Left ventricle myocardium inferior (tissue), 1 donor: ENCODE measurements around the gene EHD2. TPM values are rescaled to one million over a fixed set of nuclear protein-coding genes. Genes with fewer than 3 reads are reported as not detected.

ENCODE experiments used
- DNase-seq: peaks from one replicate; pipeline ENCODE4 v3.0.0-alpha.2; 2020
- H3K27ac ChIP-seq: fragments of 200-600 bp; replicated peaks from 2 replicates; pipeline ENCODE4 v1.8.0; 2021
- H3K27me3 ChIP-seq: fragments of 200-600 bp; 2 replicates; pipeline ENCODE4 v1.8.0; 2021; ENCODE audit warnings: low read depth
- H3K36me3 ChIP-seq: fragments of 200-600 bp; 2 replicates; pipeline ENCODE4 v1.8.0; 2021
- H3K4me1 ChIP-seq: fragments of 200-600 bp; 2 replicates; pipeline ENCODE4 v1.8.0; 2021
- H3K4me3 ChIP-seq: fragments of 200-600 bp; 2 replicates; pipeline ENCODE4 v1.8.0; 2021; ENCODE audit warnings: mild to moderate bottlenecking, moderate library complexity
- H3K9me3 ChIP-seq: fragments of 200-600 bp; replicated peaks from 2 replicates; pipeline ENCODE4 v1.8.0; 2021
- intact Hi-C: fragments of 100-400 bp; cut with micrococcal nuclease; formaldehyde crosslinking; loops from one replicate; pipeline ENCODE4 v1.11.0; 2022
- total RNA-seq: library from RNA; stranded (reverse); fragmentation: NEBNext Ultra II Directional; extraction: Animal tissue kit (Norgen Biotek cat#: 25700); gene quantifications from one replicate; pipeline ENCODE4 v1.2.1, GENCODE V29; 2021
- TF ChIP-seq, protein P1 (sequence below): fragments of 200-600 bp; IDR thresholded peaks from 2 replicates; pipeline ENCODE4 v1.8.0; 2021; ENCODE audit warnings: antibody characterized with exemption, mild to moderate bottlenecking, borderline replicate concordance
- donor health status: DM: no; HTN: yes; CAD: no; lungs with severe emphysema.

Gene EHD2
- total RNA-seq, 1 donor from 2014 or later, result 48.2 TPM

GRCh38 chr19:47693489-47693888 is 19.7 kb upstream of the EHD2 start:
- TF ChIP-seq, protein P1, sequence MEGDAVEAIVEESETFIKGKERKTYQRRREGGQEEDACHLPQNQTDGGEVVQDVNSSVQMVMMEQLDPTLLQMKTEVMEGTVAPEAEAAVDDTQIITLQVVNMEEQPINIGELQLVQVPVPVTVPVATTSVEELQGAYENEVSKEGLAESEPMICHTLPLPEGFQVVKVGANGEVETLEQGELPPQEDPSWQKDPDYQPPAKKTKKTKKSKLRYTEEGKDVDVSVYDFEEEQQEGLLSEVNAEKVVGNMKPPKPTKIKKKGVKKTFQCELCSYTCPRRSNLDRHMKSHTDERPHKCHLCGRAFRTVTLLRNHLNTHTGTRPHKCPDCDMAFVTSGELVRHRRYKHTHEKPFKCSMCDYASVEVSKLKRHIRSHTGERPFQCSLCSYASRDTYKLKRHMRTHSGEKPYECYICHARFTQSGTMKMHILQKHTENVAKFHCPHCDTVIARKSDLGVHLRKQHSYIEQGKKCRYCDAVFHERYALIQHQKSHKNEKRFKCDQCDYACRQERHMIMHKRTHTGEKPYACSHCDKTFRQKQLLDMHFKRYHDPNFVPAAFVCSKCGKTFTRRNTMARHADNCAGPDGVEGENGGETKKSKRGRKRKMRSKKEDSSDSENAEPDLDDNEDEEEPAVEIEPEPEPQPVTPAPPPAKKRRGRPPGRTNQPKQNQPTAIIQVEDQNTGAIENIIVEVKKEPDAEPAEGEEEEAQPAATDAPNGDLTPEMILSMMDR, result no peak
- no peak for DNase-seq
- Histone ChIP-seq H3K27ac (no peak overlapping the region), H3K36me3 (peaks cover 23% of the 10 kb centered on the region), H3K4me1 (peaks cover 8% of the 10 kb centered on the region), H3K4me3 (no peak overlapping the region), H3K9me3 (peaks cover 4% of the 10 kb centered on the region), H3K27me3 (no peaks in the 10 kb centered on the region)
- intact Hi-C loops, result no loop called here

GRCh38 chr19:47693903-47694302 is 19.3 kb upstream of the EHD2 start:
- Histone ChIP-seq H3K9me3 (peaks cover 4% of the 10 kb centered on the region), H3K27ac (no peak overlapping the region), H3K4me1 (peaks cover 8% of the 10 kb centered on the region), H3K4me3 (no peak overlapping the region), H3K27me3 (no peaks in the 10 kb centered on the region), H3K36me3 (peaks cover 28% of the 10 kb centered on the region)
- TF ChIP-seq, protein P1, result no peak
- no peak for DNase-seq
- intact Hi-C loops, result no loop called here

DNA sequence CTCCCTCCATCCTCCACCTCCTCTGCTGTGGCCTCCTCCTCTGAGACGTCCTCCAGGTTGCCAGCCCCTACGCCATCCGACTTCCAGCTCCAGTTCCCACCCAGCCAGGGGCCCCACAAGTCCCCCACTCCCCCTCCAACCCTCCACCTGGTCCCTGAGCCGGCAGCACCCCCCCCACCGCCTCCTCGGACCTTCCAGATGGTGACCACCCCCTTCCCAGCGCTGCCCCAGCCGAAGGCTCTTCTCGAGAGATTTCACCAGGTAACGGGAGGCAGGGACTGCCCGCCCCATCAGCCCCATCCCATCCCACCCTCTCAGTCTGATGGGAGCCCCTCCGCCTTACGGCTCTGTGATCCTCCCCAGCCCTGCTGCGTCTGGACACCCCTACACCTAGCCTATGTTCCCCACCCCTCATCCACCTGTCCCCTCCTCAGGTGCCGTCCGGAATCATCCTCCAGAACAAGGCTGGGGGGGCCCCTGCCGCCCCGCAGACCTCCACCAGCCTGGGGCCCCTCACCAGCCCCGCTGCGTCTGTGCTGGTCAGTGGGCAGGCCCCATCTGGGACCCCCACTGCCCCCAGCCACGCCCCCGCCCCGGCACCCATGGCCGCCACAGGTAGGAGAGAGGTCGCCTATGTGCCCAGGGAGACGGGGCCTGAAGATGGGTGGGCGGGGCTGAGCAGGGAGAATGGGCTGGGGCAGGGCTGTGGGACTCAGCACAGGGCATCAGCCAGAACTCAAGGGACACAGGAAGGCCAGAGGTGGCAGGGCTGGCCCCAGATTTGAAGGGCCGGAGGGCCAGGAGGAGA is 18.6 kb upstream of the EHD2 start:
- H3K27me3 ChIP-seq, result no peaks in the 10 kb centered on the region
- no peak overlapping the region for H3K27ac ChIP-seq
- H3K36me3 ChIP-seq, result peaks cover 35% of the 10 kb centered on the region
- H3K9me3 ChIP-seq, result peaks cover 4% of the 10 kb centered on the region
- H3K4me1 ChIP-seq, result peaks cover 8% of the 10 kb centered on the region
- intact Hi-C loops, result no loop called here
- TF ChIP-seq, protein P1, result no peak
- no peak overlapping the region for H3K4me3 ChIP-seq
- DNase-seq, result no peak

DNA sequence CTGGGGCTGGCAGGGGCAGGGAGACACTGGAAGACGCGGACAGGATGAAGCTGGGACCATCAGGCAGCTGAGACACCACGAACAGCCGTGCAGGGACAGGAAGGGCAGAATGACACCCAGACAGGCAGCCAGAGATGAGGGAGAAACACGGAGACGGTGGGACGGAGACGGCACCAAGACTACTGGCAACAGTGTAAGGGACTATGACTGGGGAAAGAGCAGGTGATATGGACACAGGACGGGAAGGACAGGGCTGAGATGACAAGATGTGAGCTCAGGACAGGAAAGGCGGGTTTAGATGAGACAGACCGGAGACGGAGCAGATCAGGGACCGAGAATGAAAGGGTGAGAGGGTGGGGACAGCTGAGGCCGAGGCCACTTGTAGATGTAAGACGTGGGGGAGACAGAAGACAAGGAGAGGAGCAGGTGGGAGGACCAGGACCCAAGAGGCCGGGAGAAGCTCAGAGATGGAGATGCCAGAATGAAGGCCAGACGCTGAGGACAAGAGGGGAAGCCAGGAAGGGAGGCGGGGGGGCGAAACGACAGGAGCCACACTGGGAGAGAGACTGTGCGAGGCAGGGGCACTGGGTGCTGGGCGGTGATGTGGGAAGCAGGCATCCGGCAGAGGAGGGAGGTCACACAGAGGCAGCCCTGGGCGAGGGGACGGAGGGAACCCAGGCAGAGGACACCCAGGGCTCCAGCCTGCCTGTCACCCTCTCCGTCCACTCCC is 17.5 kb upstream of the EHD2 start:
- intact Hi-C loops, result no loop called here
- peaks cover 45% of the 10 kb centered on the region for H3K36me3 ChIP-seq
- H3K27ac ChIP-seq, result no peak overlapping the region
- TF ChIP-seq, protein P1, result no peak
- no peak for DNase-seq
- peaks cover 4% of the 10 kb centered on the region for H3K9me3 ChIP-seq
- H3K4me3 ChIP-seq, result no peak overlapping the region
- no peaks in the 10 kb centered on the region for H3K27me3 ChIP-seq
- peaks cover 8% of the 10 kb centered on the region for H3K4me1 ChIP-seq

GRCh38 chr19:47696635-47697034 is 16.6 kb upstream of the EHD2 start:
- DNase-seq, result no peak
- Histone ChIP-seq H3K27ac (no peak overlapping the region), H3K4me1 (peaks cover 8% of the 10 kb centered on the region), H3K4me3 (no peak overlapping the region), H3K27me3 (no peaks in the 10 kb centered on the region), H3K36me3 (peaks cover 45% of the 10 kb centered on the region), H3K9me3 (no peaks in the 10 kb centered on the region)
- intact Hi-C loops, result no loop called here
- TF ChIP-seq, protein P1, result no peak
